H1 (cell line): ENCODE measurements around the gene SSBP3. TPM values are rescaled to one million over a fixed set of nuclear protein-coding genes. Genes with fewer than 3 reads are reported as not detected.

ENCODE experiments used
- CTCF ChIA-PET: fragments of 300-600 bp; sonication (Branson Sonifier 250); formaldehyde crosslinking; loops from one replicate; lab custom pipeline; 2021; ENCODE audit not compliant: partially characterized antibody; lab: Charles Lee
- POLR2A ChIA-PET: fragments of 300-600 bp; sonication (Branson Sonifier 250); formaldehyde crosslinking; loops from one replicate; lab custom pipeline; 2021; ENCODE audit warnings: inconsistent platforms; ENCODE audit not compliant: partially characterized antibody; lab: Charles Lee
- DNase-seq, 2 experiments: peaks; one replicate each; pipeline versions ENCODE4 v3.0.0 to v3.0.0-alpha.2; 2010 to 2022; ENCODE audit warnings: low spot score in 2 of 2, low read depth in 1 of 2, mixed read lengths in 1 of 2
- FAIRE-seq: peaks from 2 replicates; lab custom pipeline; 2011; peaks lifted over from hg19 to GRCh38; lab: Jason Lieb, UNC
- H2AFZ ChIP-seq: 2 replicates; pipeline ENCODE4 v1.8.1; 2012; ENCODE audit warnings: low read length, inconsistent platforms
- H2AK5ac ChIP-seq: 2 replicates; pipeline ENCODE4 v1.6.1; 2013; ENCODE audit warnings: low read depth, low read length
- H2BK120ac ChIP-seq: replicated peaks from 2 replicates; pipeline ENCODE3; 2013; ENCODE audit warnings: low read depth, low read length, inconsistent platforms
- H2BK12ac ChIP-seq: 2 replicates; pipeline ENCODE4 v1.6.1; 2013; ENCODE audit warnings: low read depth, low read length
- H2BK15ac ChIP-seq: 2 replicates; pipeline ENCODE4 v1.6.1; 2013; ENCODE audit warnings: low read length
- H2BK20ac ChIP-seq: 2 replicates; pipeline ENCODE4 v1.6.1; 2013; ENCODE audit warnings: low read length
- H2BK5ac ChIP-seq: 2 replicates; pipeline ENCODE4 v1.6.1; 2013; ENCODE audit warnings: low read depth, low read length
- H3K14ac ChIP-seq: 2 replicates; pipeline ENCODE4 v1.6.1; 2013; ENCODE audit warnings: inconsistent platforms; ENCODE audit not compliant: insufficient read length
- H3K18ac ChIP-seq: 2 replicates; pipeline ENCODE4 v1.6.1; 2013; ENCODE audit warnings: low read length; ENCODE audit errors: extremely low read depth
- H3K23ac ChIP-seq: 2 replicates; pipeline ENCODE4 v1.6.1; 2013; ENCODE audit warnings: inconsistent platforms; ENCODE audit not compliant: insufficient read length
- H3K23me2 ChIP-seq: 2 replicates; pipeline ENCODE4 v1.6.1; 2013; ENCODE audit warnings: low read depth, low read length
- H3K27ac ChIP-seq: 2 replicates; pipeline ENCODE4 v1.6.1; 2011; ENCODE audit warnings: low read depth, low read length, inconsistent platforms
- H3K27me3 ChIP-seq, 4 experiments: replicated peaks in 1 of 4; 1 replicate in 1 of 4; 2 replicates in 3 of 4; pipeline versions ENCODE4 v1.6.1 to v1.8.1; 2011 to 2013; ENCODE audit warnings: low read length in 3 of 4, mild to moderate bottlenecking in 3 of 4, inconsistent platforms in 2 of 4, mixed read lengths in 2 of 4, moderate library complexity in 1 of 4; ENCODE audit not compliant: control insufficient read depth in 3 of 4, insufficient read depth in 3 of 4; ENCODE audit errors: extremely low read depth in 1 of 4
- H3K36me3 ChIP-seq, 4 experiments: 2 replicates each; pipeline versions ENCODE4 v1.6.1 to v1.8.1; 2011 to 2013; ENCODE audit warnings: mild to moderate bottlenecking in 4 of 4, low read length in 3 of 4, moderate library complexity in 2 of 4, control low read depth in 1 of 4, inconsistent platforms in 1 of 4; ENCODE audit not compliant: insufficient read depth in 4 of 4, control insufficient read depth in 2 of 4
- H3K4ac ChIP-seq: replicated peaks from 2 replicates; pipeline ENCODE3; 2013; ENCODE audit warnings: low read length, low read depth, mixed read lengths, inconsistent platforms; ENCODE audit not compliant: insufficient read length
- H3K4me1 ChIP-seq, 4 experiments: replicated peaks in 1 of 4; 1 replicate in 1 of 4; 2 replicates in 3 of 4; pipeline versions ENCODE4 v1.6.1 to v1.8.1; 2011 to 2013; ENCODE audit warnings: low read length in 3 of 4, inconsistent platforms in 2 of 4, mixed read lengths in 1 of 4; ENCODE audit not compliant: insufficient read depth in 4 of 4, control insufficient read depth in 3 of 4
- H3K4me2 ChIP-seq, 2 experiments: 2 replicates each; pipeline versions ENCODE4 v1.6.1 to v1.8.1; 2011 to 2013; ENCODE audit warnings: low read depth in 2 of 2, low read length in 2 of 2, control low read depth in 1 of 2, inconsistent platforms in 1 of 2, mild to moderate bottlenecking in 1 of 2; ENCODE audit not compliant: insufficient read depth in 1 of 2
- H3K4me3 ChIP-seq, 4 experiments: fragments of 200-600, 300-600 bp in 1 of 4; sonication (generic), shearing (Covaris generic), sonication (Bioruptor Twin) in 1 of 4; 2 replicates each; pipeline versions ENCODE4 v1.5.1 to v1.8.1; 2011 to 2016; ENCODE audit warnings: low read length in 4 of 4, low read depth in 3 of 4, control low read depth in 2 of 4, inconsistent platforms in 2 of 4, mild to moderate bottlenecking in 2 of 4, mixed read lengths in 1 of 4, moderate library complexity in 1 of 4; ENCODE audit not compliant: insufficient read depth in 2 of 4; ENCODE audit errors: extremely low read depth in 1 of 4
- H3K56ac ChIP-seq: replicated peaks from 2 replicates; pipeline ENCODE3; 2013; ENCODE audit warnings: low read depth, mild to moderate bottlenecking, mixed read lengths, low read length, inconsistent platforms; ENCODE audit not compliant: insufficient read length
- H3K79me1 ChIP-seq: 2 replicates; pipeline ENCODE4 v1.6.1; 2013; ENCODE audit warnings: low read depth, low read length, control low read depth
- H3K79me2 ChIP-seq, 2 experiments: 2 replicates each; pipeline versions ENCODE4 v1.6.1 to v1.8.1; 2012 to 2013; ENCODE audit warnings: low read length in 2 of 2, mild to moderate bottlenecking in 2 of 2, inconsistent platforms in 1 of 2; ENCODE audit not compliant: insufficient read depth in 2 of 2, control insufficient read depth in 1 of 2
- H3K9ac ChIP-seq, 4 experiments: replicated peaks in 1 of 4; 1 replicate in 1 of 4; 2 replicates in 3 of 4; pipeline versions ENCODE4 v1.6.1 to v1.8.1; 2011 to 2013; ENCODE audit warnings: low read depth in 3 of 4, low read length in 3 of 4, control low read depth in 2 of 4, mild to moderate bottlenecking in 2 of 4, moderate library complexity in 2 of 4, inconsistent platforms in 1 of 4; ENCODE audit errors: extremely low read depth in 1 of 4
- H3K9me3 ChIP-seq, 2 experiments: 2 replicates each; pipeline versions ENCODE4 v1.6.1 to v1.8.1; 2012 to 2013; ENCODE audit warnings: mild to moderate bottlenecking in 2 of 2, moderate library complexity in 2 of 2, control low read depth in 1 of 2, inconsistent platforms in 1 of 2, low read depth in 1 of 2, low read length in 1 of 2, mixed read lengths in 1 of 2; ENCODE audit not compliant: insufficient read depth in 2 of 2
- H4K20me1 ChIP-seq, 2 experiments: replicated peaks in 1 of 2; 2 replicates each; pipeline versions ENCODE3 to v1.8.1; 2011 to 2013; ENCODE audit warnings: inconsistent platforms in 2 of 2, low read length in 2 of 2, mild to moderate bottlenecking in 1 of 2; ENCODE audit not compliant: insufficient read depth in 2 of 2, control insufficient read depth in 1 of 2
- H4K5ac ChIP-seq: 2 replicates; pipeline ENCODE4 v1.6.1; 2013; ENCODE audit warnings: low read length, low read depth, mixed read lengths, inconsistent platforms; ENCODE audit not compliant: insufficient read length
- H4K8ac ChIP-seq: 2 replicates; pipeline ENCODE4 v1.8.0; 2013; ENCODE audit warnings: mild to moderate bottlenecking, moderate library complexity, low read length, inconsistent platforms; ENCODE audit not compliant: insufficient read depth; ENCODE audit errors: extremely low read depth
- H4K91ac ChIP-seq: replicated peaks from 2 replicates; pipeline ENCODE3; 2013; ENCODE audit warnings: low read length, mixed read lengths, inconsistent platforms; ENCODE audit not compliant: insufficient read length
- CREB1 ChIP-seq: IDR thresholded peaks from 2 replicates; pipeline ENCODE4 v1.6.1; 2012; ENCODE audit warnings: inconsistent platforms
- EZH2 ChIP-seq: fragments of 200-600 bp; sonication (generic); IDR thresholded peaks from 2 replicates; pipeline ENCODE4 v1.7.1; 2012; ENCODE audit warnings: low read depth, mild to moderate bottlenecking, moderate library complexity, low read length, inconsistent platforms; ENCODE audit not compliant: severe bottlenecking
- JUND ChIP-seq: IDR thresholded peaks from 2 replicates; pipeline ENCODE4 v1.6.1; 2011; ENCODE audit warnings: mild to moderate bottlenecking, improper control_type of control experiment, low read length
- RXRA ChIP-seq: IDR thresholded peaks from 2 replicates; pipeline ENCODE4 v1.6.1; 2011; ENCODE audit warnings: low read depth, mild to moderate bottlenecking, low read length, moderate library complexity; ENCODE audit not compliant: insufficient read depth
- SAP30 ChIP-seq: fragments of 300-600 bp; sonication (generic); IDR thresholded peaks from 2 replicates; pipeline ENCODE4 v1.7.1; 2012; ENCODE audit warnings: low read length, moderate library complexity, mild to moderate bottlenecking, inconsistent platforms; ENCODE audit not compliant: insufficient read depth, insufficient replicate concordance
- SUZ12 ChIP-seq: fragments of 200-600 bp; sonication (generic); IDR thresholded peaks from 2 replicates; pipeline ENCODE4 v1.6.1; 2012; ENCODE audit warnings: mild to moderate bottlenecking, inconsistent platforms, low read length, moderate library complexity, mixed read lengths
- TEAD4 ChIP-seq: IDR thresholded peaks from 2 replicates; pipeline ENCODE4 v1.6.1; 2012; ENCODE audit warnings: low read depth, low read length, inconsistent platforms, mixed read lengths
- WGBS, 2 experiments: shearing (Covaris generic) in 1 of 2; methylation state at CpG; one replicate each; pipeline versions ENCODE4 v1.1.6 to v1.1.7; 2013 to 2015; ENCODE audit warnings: low lambda C conversion rate in 2 of 2, mixed read lengths in 2 of 2, inconsistent platforms in 1 of 2, low coverage in 1 of 2, missing lambda C conversion rate in 1 of 2; ENCODE audit not compliant: insufficient replicate concordance in 2 of 2, insufficient coverage in 1 of 2, insufficient read length in 1 of 2; ENCODE audit errors: extremely low coverage in 1 of 2, missing lambda C conversion rate in 1 of 2; 5-methylcytosine and 5-hydroxymethylcytosine counted together
- polyA plus RNA-seq, 7 experiments: library from polyadenylated mRNA; depleted of rRNA in 3 of 7; stranded (reverse) in 5 of 7; unstranded in 2 of 7; fragments of >200 nt in 5 of 7; fragments of 200-250 nt in 2 of 7; gene quantifications; 1 replicate in 5 of 7; 2 replicates in 1 of 7; 4 replicates in 1 of 7; pipeline versions ENCODE4 v1.2.1 to v1.2.3, GENCODE V29; 2011 to 2013; ENCODE audit warnings: missing spikeins in 2 of 7, mixed read lengths in 2 of 7
- total RNA-seq: library from RNA; stranded (reverse); fragmentation: NEBNext Ultra II Directional; extraction: Animal tissue kit (Norgen Biotek cat#: 25700); gene quantifications from 2 replicates; pipeline ENCODE4 v1.2.1, GENCODE V29; 2021
- TF ChIP-seq, protein P1 (sequence below): IDR thresholded peaks from 2 replicates; pipeline ENCODE4 v1.6.1; 2011; ENCODE audit warnings: low read length, improper control_type of control experiment
- TF ChIP-seq, protein P2 (sequence below): IDR thresholded peaks from 2 replicates; pipeline ENCODE4 v1.6.1; 2012; ENCODE audit warnings: inconsistent platforms
- TF ChIP-seq, protein P3 (sequence below), 3 experiments: IDR thresholded peaks; 1 replicate in 2 of 3; 2 replicates in 1 of 3; pipeline versions ENCODE4 v1.5.1 to v1.6.1; 2011; ENCODE audit warnings: low read length in 3 of 3, mild to moderate bottlenecking in 3 of 3, inconsistent platforms in 2 of 3, low read depth in 1 of 3, moderate library complexity in 1 of 3; ENCODE audit not compliant: insufficient read depth in 1 of 3; ENCODE audit errors: control extremely low read depth in 1 of 3

The SSBP3 gene
- total and polyA plus RNA-seq, 2 of the 8 experiments (the other 6 are each of a cell fraction or from before 2014, with no cell fraction given), result 99.7 to 133 TPM

DNA sequence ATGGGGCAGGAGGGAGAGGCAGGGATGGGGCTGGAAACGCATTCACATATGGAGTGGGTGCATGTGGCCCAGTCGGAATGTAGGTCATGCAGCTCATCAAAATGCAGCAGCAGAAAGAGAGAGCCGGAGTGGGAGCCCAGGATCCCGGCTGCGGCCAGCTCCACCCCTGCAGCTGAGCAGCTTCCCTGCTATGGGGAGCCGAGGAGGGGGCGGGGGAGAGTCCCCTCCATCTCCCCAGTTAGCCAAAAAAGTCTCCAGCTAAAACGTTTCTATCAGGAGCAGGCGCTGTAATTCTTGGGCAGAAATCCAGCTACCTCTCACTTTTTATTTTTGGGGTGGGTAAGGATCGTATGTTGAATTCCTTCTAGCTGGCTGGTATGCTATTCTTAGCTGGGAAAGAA lies 166.6 kb downstream of the SSBP3 start:
- H3K14ac ChIP-seq, result no peak overlapping the region
- H3K9ac ChIP-seq, result no peak overlapping the region
- no peak overlapping the region for H2BK20ac ChIP-seq
- no peaks in the 10 kb centered on the region; a peak in 1 of 7 replicates for H3K27me3 ChIP-seq
- H2AK5ac ChIP-seq, result no peak overlapping the region
- H4K20me1 ChIP-seq, result peaks cover 0 to 3% of the 10 kb centered on the region in 2 experiments
- no peak overlapping the region for H3K18ac ChIP-seq
- H2BK15ac ChIP-seq, result no peak overlapping the region
- H4K5ac ChIP-seq, result no peak overlapping the region
- no peak for FAIRE-seq
- H3K79me1 ChIP-seq, result no peaks in the 10 kb centered on the region; the same call in 1 of the 2 replicates
- no peak overlapping the region for H3K4me3 ChIP-seq
- H2BK5ac ChIP-seq, result no peak overlapping the region
- no peak overlapping the region for H2BK120ac ChIP-seq
- H3K23me2 ChIP-seq, result no peaks in the 10 kb centered on the region
- no peak overlapping the region for H3K27ac ChIP-seq
- H4K91ac ChIP-seq, result no peak overlapping the region
- no peak overlapping the region for H3K56ac ChIP-seq
- CTCF ChIA-PET, result interaction anchor here (0.6 to 1.6 kb wide), 5 partner anchors 17 to 248 kb away, joined by 3 to 4 read pairs (median 4); no protein-coding TSS in a partner anchor
- H3K4me2 ChIP-seq, result no peak overlapping the region
- peaks cover 5 to 56% (median 32%) of the 10 kb centered on the region in 4 experiments; a peak in 7 of 8 replicates for H3K36me3 ChIP-seq
- no peak for DNase-seq
- no peaks in the 10 kb centered on the region for H3K4me1 ChIP-seq
- no peak overlapping the region for H2AFZ ChIP-seq
- 79% methylated on average over 10 of the region's 10 CpGs; no CpG with 5 or more reads in 1 of the 2 experiments for WGBS, 2 experiments
- H3K9me3 ChIP-seq, result no peaks in the 10 kb centered on the region; a peak in 1 of 4 replicates
- H4K8ac ChIP-seq, result no peak overlapping the region
- H3K79me2 ChIP-seq, result no peaks in the 10 kb centered on the region
- POLR2A ChIA-PET, result interaction anchor here (0.5 to 0.9 kb wide), 2 partner anchors 15 to 146 kb away, joined by 3 to 4 read pairs; no protein-coding TSS in a partner anchor
- H3K23ac ChIP-seq, result no peak overlapping the region
- no peak overlapping the region for H3K4ac ChIP-seq
- no peak overlapping the region for H2BK12ac ChIP-seq
- TF ChIP-seq CREB1 (no peak), SAP30 (no peak), JUND (no peak), TEAD4 (no peak), SUZ12 (no peak), EZH2 (no peak), RXRA (no peak)
- TF ChIP-seq, protein P1, sequence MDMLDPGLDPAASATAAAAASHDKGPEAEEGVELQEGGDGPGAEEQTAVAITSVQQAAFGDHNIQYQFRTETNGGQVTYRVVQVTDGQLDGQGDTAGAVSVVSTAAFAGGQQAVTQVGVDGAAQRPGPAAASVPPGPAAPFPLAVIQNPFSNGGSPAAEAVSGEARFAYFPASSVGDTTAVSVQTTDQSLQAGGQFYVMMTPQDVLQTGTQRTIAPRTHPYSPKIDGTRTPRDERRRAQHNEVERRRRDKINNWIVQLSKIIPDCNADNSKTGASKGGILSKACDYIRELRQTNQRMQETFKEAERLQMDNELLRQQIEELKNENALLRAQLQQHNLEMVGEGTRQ, result no peak
- TF ChIP-seq, protein P2, sequence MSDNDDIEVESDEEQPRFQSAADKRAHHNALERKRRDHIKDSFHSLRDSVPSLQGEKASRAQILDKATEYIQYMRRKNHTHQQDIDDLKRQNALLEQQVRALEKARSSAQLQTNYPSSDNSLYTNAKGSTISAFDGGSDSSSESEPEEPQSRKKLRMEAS, result no peak
- TF ChIP-seq, protein P3, sequence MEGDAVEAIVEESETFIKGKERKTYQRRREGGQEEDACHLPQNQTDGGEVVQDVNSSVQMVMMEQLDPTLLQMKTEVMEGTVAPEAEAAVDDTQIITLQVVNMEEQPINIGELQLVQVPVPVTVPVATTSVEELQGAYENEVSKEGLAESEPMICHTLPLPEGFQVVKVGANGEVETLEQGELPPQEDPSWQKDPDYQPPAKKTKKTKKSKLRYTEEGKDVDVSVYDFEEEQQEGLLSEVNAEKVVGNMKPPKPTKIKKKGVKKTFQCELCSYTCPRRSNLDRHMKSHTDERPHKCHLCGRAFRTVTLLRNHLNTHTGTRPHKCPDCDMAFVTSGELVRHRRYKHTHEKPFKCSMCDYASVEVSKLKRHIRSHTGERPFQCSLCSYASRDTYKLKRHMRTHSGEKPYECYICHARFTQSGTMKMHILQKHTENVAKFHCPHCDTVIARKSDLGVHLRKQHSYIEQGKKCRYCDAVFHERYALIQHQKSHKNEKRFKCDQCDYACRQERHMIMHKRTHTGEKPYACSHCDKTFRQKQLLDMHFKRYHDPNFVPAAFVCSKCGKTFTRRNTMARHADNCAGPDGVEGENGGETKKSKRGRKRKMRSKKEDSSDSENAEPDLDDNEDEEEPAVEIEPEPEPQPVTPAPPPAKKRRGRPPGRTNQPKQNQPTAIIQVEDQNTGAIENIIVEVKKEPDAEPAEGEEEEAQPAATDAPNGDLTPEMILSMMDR (IDR thresholded peaks at IDR 0.05; ENCODE audit: control extremely low read depth in 1 of 3, insufficient read depth in 1 of 3, low read depth in 1 of 3, low read length in 3 of 3), result no peak
